Esophagus squamous epithelium (tissue), 4 donors: Measurements from ENCODE around the gene DCUN1D4.

ENCODE experiments used
- CTCF ChIP-seq, 6 experiments: fragments of 450-650 bp in 4 of 6; fragments of 200-600 bp in 2 of 6; sonication (generic) in 2 of 6; IDR thresholded peaks; one replicate each; pipeline ENCODE4 v1.5.1; 2016 to 2019; ENCODE audit warnings: antibody characterized with exemption in 6 of 6, mild to moderate bottlenecking in 4 of 6, moderate library complexity in 4 of 6
- POLR2A ChIP-seq, 4 donors: fragments of 450-650 bp; IDR thresholded peaks; one replicate each; pipeline ENCODE4 v1.6.1; 2017; ENCODE audit warnings: antibody characterized with exemption in 4 of 4, mild to moderate bottlenecking in 4 of 4, moderate library complexity in 3 of 4

GRCh38 chr4:51925307-51925706 is 82.4 kb downstream of the DCUN1D4 start:
- TF ChIP-seq CTCF (IDR thresholded peaks at IDR 0.05) (no peak), POLR2A (IDR thresholded peaks at IDR 0.05) (no peak)
